Neural cell (in vitro differentiated cells): Measurements from ENCODE around the gene KMT2E. TPM values are rescaled to one million over a fixed set of nuclear protein-coding genes. Genes with fewer than 3 reads are reported as not detected.

Source experiments
- H2AFZ ChIP-seq: fragments of 200-600, 300-800 bp; sonication (generic), shearing (Covaris generic); 2 replicates; pipeline ENCODE4 v1.6.0; 2014; ENCODE audit warnings: low read depth, mild to moderate bottlenecking, antibody characterized with exemption, low read length, moderate library complexity
- H3F3A ChIP-seq: fragments of 200-600 bp; shearing (Covaris generic); 2 replicates; pipeline ENCODE4 v1.6.1; 2016; ENCODE audit warnings: mild to moderate bottlenecking, moderate library complexity, mixed read lengths, antibody characterized with exemption, low read length; ENCODE audit not compliant: insufficient read depth, poor library complexity, severe bottlenecking
- H3K27ac ChIP-seq: fragments of 200-600, 300-800 bp; sonication (generic), shearing (Covaris generic); 2 replicates; pipeline ENCODE4 v1.5.1; 2014; ENCODE audit warnings: mild to moderate bottlenecking, low read length, moderate library complexity
- H3K27me3 ChIP-seq: fragments of 300-800, 200-600 bp; sonication (generic), shearing (Covaris generic); 2 replicates; pipeline ENCODE4 v1.6.0; 2014; ENCODE audit warnings: mild to moderate bottlenecking, low read depth, low read length, moderate library complexity; ENCODE audit not compliant: insufficient read depth
- H3K36me3 ChIP-seq: fragments of 300-800, 200-600 bp; sonication (generic), shearing (Covaris generic); 2 replicates; pipeline ENCODE4 v1.5.1; 2014; ENCODE audit warnings: mild to moderate bottlenecking, antibody characterized with exemption, low read length, moderate library complexity; ENCODE audit not compliant: insufficient read depth
- H3K4me2 ChIP-seq: fragments of 300-800, 200-600 bp; sonication (generic), shearing (Covaris generic); 2 replicates; pipeline ENCODE4 v1.6.0; 2014; ENCODE audit warnings: mild to moderate bottlenecking, low read length
- H3K4me3 ChIP-seq: fragments of 300-800, 200-600 bp; sonication (generic), shearing (Covaris generic); 2 replicates; pipeline ENCODE4 v1.5.1; 2014; ENCODE audit warnings: mild to moderate bottlenecking, low read length, moderate library complexity
- H3K79me2 ChIP-seq: fragments of 200-600 bp; shearing (Covaris generic); replicated peaks from 2 replicates; pipeline ENCODE4 v1.6.0; 2014; ENCODE audit warnings: mild to moderate bottlenecking, low read length, moderate library complexity; ENCODE audit not compliant: insufficient read depth
- H3K9ac ChIP-seq: fragments of 300-800, 200-600 bp; sonication (generic), shearing (Covaris generic); 2 replicates; pipeline ENCODE4 v1.6.1; 2016; ENCODE audit warnings: mild to moderate bottlenecking, low read length, mixed read lengths
- H3K9me2 ChIP-seq: fragments of 200-600 bp; shearing (Covaris generic); 2 replicates; pipeline ENCODE4 v1.6.1; 2016; ENCODE audit warnings: mild to moderate bottlenecking, low read length, mixed read lengths; ENCODE audit not compliant: insufficient read depth
- H3K9me3 ChIP-seq: fragments of 200-600, 300-800 bp; sonication (generic), shearing (Covaris generic); 2 replicates; pipeline ENCODE4 v1.6.1; 2016; ENCODE audit warnings: mild to moderate bottlenecking, mixed run types, low read length, moderate library complexity, mixed read lengths
- H4K20me1 ChIP-seq: fragments of 200-600 bp; shearing (Covaris generic); 2 replicates; pipeline ENCODE4 v1.6.1; 2016; ENCODE audit warnings: mild to moderate bottlenecking, mixed run types; ENCODE audit not compliant: insufficient read depth
- EP300 ChIP-seq: fragments of 450-650 bp; conservative IDR thresholded peaks from 2 replicates; pipeline ENCODE4 v1.6.1; 2014; ENCODE audit warnings: antibody characterized with exemption, mild to moderate bottlenecking, moderate library complexity; ENCODE audit not compliant: poor library complexity, severe bottlenecking
- EZH2 ChIP-seq: fragments of 200-600, 300-800 bp; shearing (Covaris generic), sonication (generic); IDR thresholded peaks from 2 replicates; pipeline ENCODE4 v1.6.1; 2014; ENCODE audit warnings: antibody characterized with exemption, low read length, borderline replicate concordance, mild to moderate bottlenecking; ENCODE audit not compliant: insufficient read depth, poor library complexity, severe bottlenecking
- MXI1 ChIP-seq: fragments of 450-650 bp; conservative IDR thresholded peaks from 2 replicates; pipeline ENCODE4 v1.6.1; 2014; ENCODE audit warnings: antibody characterized with exemption, mild to moderate bottlenecking; ENCODE audit not compliant: poor library complexity, severe bottlenecking
- POLR2AphosphoS5 ChIP-seq: IDR thresholded peaks from 2 replicates; pipeline ENCODE4 v1.6.1; 2012
- RAD21 ChIP-seq: fragments of 450-650 bp; conservative IDR thresholded peaks from 2 replicates; pipeline ENCODE4 v1.6.1; 2014; ENCODE audit warnings: antibody characterized with exemption, mild to moderate bottlenecking, moderate library complexity
- SMC3 ChIP-seq: fragments of 450-650 bp; conservative IDR thresholded peaks from 2 replicates; pipeline ENCODE4 v1.6.1; 2014; ENCODE audit warnings: antibody characterized with exemption, mild to moderate bottlenecking, moderate library complexity; ENCODE audit not compliant: poor library complexity
- TAF1 ChIP-seq: IDR thresholded peaks from 2 replicates; pipeline ENCODE4 v1.6.1; 2012; ENCODE audit warnings: low read depth
- polyA plus RNA-seq: library from polyadenylated mRNA; depleted of rRNA; stranded (reverse); fragments of >200 nt; gene quantifications from 2 replicates; pipeline ENCODE4 v1.2.3, GENCODE V29; 2014
- TF ChIP-seq, protein P1 (sequence below): IDR thresholded peaks from 2 replicates; pipeline ENCODE4 v1.6.1; 2012; ENCODE audit warnings: borderline replicate concordance
- TF ChIP-seq, protein P2 (sequence below): fragments of 450-650 bp; IDR thresholded peaks from 2 replicates; pipeline ENCODE4 v1.5.1; 2014; ENCODE audit warnings: antibody characterized with exemption, mild to moderate bottlenecking, moderate library complexity; ENCODE audit not compliant: poor library complexity, severe bottlenecking

KMT2E gene
- polyA plus RNA-seq, 1 donor from 2014 or later: 78.4 TPM

DNA sequence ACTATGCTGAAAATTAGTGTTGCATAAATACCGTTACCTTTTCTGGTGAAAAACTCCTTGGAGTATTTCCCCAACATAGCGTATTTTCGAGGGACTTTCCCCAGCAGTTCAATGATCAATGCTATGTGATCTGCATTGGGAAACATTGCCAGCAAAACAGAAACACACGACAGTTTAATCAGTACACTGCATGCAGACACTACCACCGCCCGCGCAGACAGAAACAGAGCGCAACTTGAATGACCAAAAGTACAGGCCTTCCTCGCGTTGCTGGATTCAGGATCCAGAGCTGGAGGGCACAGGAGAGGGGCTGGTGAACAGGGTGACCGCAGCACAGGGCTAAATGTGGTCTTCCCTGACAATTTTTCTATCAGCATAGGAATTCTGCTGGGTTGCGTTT is 111.7 kb downstream of the KMT2E start:
- Histone ChIP-seq H3K4me3 (no peak overlapping the region), H2AFZ (no peak overlapping the region), H3K9ac (no peak overlapping the region), H4K20me1 (no peaks in the 10 kb centered on the region), H3F3A (no peaks in the 10 kb centered on the region), H3K9me2 (no peaks in the 10 kb centered on the region), H3K79me2 (peaks cover 4% of the 10 kb centered on the region), H3K27ac (no peak overlapping the region), H3K9me3 (no peaks in the 10 kb centered on the region), H3K36me3 (no peaks in the 10 kb centered on the region), H3K4me2 (no peak overlapping the region), H3K27me3 (no peaks in the 10 kb centered on the region)
- no peak for TF ChIP-seq POLR2AphosphoS5
- no peak for TF ChIP-seq EZH2
- TF ChIP-seq TAF1: no peak
- no peak for TF ChIP-seq RAD21
- TF ChIP-seq MXI1: no peak
- TF ChIP-seq EP300: no peak
- TF ChIP-seq, protein P1, sequence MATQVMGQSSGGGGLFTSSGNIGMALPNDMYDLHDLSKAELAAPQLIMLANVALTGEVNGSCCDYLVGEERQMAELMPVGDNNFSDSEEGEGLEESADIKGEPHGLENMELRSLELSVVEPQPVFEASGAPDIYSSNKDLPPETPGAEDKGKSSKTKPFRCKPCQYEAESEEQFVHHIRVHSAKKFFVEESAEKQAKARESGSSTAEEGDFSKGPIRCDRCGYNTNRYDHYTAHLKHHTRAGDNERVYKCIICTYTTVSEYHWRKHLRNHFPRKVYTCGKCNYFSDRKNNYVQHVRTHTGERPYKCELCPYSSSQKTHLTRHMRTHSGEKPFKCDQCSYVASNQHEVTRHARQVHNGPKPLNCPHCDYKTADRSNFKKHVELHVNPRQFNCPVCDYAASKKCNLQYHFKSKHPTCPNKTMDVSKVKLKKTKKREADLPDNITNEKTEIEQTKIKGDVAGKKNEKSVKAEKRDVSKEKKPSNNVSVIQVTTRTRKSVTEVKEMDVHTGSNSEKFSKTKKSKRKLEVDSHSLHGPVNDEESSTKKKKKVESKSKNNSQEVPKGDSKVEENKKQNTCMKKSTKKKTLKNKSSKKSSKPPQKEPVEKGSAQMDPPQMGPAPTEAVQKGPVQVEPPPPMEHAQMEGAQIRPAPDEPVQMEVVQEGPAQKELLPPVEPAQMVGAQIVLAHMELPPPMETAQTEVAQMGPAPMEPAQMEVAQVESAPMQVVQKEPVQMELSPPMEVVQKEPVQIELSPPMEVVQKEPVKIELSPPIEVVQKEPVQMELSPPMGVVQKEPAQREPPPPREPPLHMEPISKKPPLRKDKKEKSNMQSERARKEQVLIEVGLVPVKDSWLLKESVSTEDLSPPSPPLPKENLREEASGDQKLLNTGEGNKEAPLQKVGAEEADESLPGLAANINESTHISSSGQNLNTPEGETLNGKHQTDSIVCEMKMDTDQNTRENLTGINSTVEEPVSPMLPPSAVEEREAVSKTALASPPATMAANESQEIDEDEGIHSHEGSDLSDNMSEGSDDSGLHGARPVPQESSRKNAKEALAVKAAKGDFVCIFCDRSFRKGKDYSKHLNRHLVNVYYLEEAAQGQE: no peak
- no peak for TF ChIP-seq SMC3
- TF ChIP-seq, protein P2, sequence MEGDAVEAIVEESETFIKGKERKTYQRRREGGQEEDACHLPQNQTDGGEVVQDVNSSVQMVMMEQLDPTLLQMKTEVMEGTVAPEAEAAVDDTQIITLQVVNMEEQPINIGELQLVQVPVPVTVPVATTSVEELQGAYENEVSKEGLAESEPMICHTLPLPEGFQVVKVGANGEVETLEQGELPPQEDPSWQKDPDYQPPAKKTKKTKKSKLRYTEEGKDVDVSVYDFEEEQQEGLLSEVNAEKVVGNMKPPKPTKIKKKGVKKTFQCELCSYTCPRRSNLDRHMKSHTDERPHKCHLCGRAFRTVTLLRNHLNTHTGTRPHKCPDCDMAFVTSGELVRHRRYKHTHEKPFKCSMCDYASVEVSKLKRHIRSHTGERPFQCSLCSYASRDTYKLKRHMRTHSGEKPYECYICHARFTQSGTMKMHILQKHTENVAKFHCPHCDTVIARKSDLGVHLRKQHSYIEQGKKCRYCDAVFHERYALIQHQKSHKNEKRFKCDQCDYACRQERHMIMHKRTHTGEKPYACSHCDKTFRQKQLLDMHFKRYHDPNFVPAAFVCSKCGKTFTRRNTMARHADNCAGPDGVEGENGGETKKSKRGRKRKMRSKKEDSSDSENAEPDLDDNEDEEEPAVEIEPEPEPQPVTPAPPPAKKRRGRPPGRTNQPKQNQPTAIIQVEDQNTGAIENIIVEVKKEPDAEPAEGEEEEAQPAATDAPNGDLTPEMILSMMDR: no peak

DNA sequence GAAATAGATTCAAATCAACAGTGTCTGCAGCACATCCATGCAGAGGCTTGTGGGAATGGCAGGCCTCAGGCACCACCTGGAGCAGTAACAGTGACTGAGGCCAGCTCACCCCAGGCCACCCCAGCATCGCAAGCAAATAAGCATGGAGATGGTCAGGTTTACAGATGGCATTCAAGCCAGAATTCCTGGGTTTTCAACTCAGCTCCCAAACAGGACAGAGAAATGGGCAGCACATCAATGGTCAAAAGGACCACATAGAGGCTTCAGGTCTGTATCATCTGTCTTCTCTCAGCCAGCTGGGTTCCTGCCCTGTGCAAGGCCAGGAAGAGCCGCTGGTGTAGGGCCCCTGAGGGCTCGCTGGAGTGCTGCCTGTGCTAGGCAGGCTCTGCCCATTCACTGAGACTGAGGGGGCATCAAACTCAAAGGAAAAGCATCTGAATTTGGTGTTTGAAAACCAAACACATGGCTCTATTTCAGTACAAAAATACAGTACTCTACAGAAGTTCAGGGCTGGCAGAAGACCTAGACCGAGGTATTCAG is 112.5 kb downstream of the KMT2E start:
- no peaks in the 10 kb centered on the region for H3K9me3 ChIP-seq
- H3F3A ChIP-seq: no peaks in the 10 kb centered on the region
- H3K4me2 ChIP-seq: no peak overlapping the region
- H3K27ac ChIP-seq: no peak overlapping the region
- H3K9me2 ChIP-seq: no peaks in the 10 kb centered on the region
- H3K36me3 ChIP-seq: no peaks in the 10 kb centered on the region
- no peaks in the 10 kb centered on the region for H4K20me1 ChIP-seq
- H3K79me2 ChIP-seq: peaks cover 4% of the 10 kb centered on the region
- H3K9ac ChIP-seq: no peak overlapping the region
- H3K27me3 ChIP-seq: no peaks in the 10 kb centered on the region
- H3K4me3 ChIP-seq: no peak overlapping the region
- H2AFZ ChIP-seq: no peak overlapping the region
- TF ChIP-seq RAD21: no peak
- TF ChIP-seq, protein P1: no peak
- TF ChIP-seq POLR2AphosphoS5: no peak
- TF ChIP-seq, protein P2: no peak
- TF ChIP-seq EP300: no peak
- no peak for TF ChIP-seq MXI1
- no peak for TF ChIP-seq EZH2
- no peak for TF ChIP-seq SMC3
- TF ChIP-seq TAF1: no peak
